IMR-90 (cell line): ENCODE measurements around the gene KCNH5. TPM values are rescaled to one million over a fixed set of nuclear protein-coding genes. Genes with fewer than 3 reads are reported as not detected.

ENCODE experiments used
- ATAC-seq: fragments of 200-7000 bp; cut with Tn5 transposase; 2 replicates; pipeline ENCODE4 v1.9.1; 2020; ENCODE audit warnings: low read depth, mild to moderate bottlenecking, moderate library complexity
- BruUV-seq: library from RNA; stranded (reverse); fragments of 400-500 nt; replicated peaks from 2 replicates; lab custom pipeline; 2021; lab: Mats Ljungman, UMichigan
- CTCF ChIA-PET: fragments of 300-600 bp; formaldehyde crosslinking; extraction: SDS; loops from one replicate; lab custom pipeline; 2021; ENCODE audit warnings: antibody characterized with exemption; lab: Yijun Ruan, JAX
- POLR2A ChIA-PET: fragments of 300-600 bp; sonication (Branson Sonifier 250); formaldehyde crosslinking; loops from one replicate; lab custom pipeline; 2022; ENCODE audit warnings: antibody characterized with exemption; ENCODE audit not compliant: unreplicated experiment; lab: Charles Lee
- DNase-seq: peaks from one replicate; pipeline ENCODE4 v3.0.0; 2013
- H2AFZ ChIP-seq: replicated peaks from 2 replicates; pipeline ENCODE3; 2013; ENCODE audit warnings: low read length, mild to moderate bottlenecking; ENCODE audit not compliant: poor library complexity
- H2AK5ac ChIP-seq: 2 replicates; pipeline ENCODE4 v1.6.1; 2013; ENCODE audit warnings: low read depth, low read length, inconsistent platforms
- H2AK9ac ChIP-seq: replicated peaks from 2 replicates; pipeline ENCODE3; 2013; ENCODE audit warnings: mild to moderate bottlenecking, low read depth, low read length, moderate library complexity; ENCODE audit not compliant: poor library complexity
- H2BK120ac ChIP-seq: 2 replicates; pipeline ENCODE4 v1.6.1; 2013; ENCODE audit warnings: low read depth, low read length, inconsistent platforms
- H2BK15ac ChIP-seq: 3 replicates; pipeline ENCODE4 v1.6.1; 2013; ENCODE audit warnings: low read depth, low read length, inconsistent platforms
- H2BK20ac ChIP-seq: 2 replicates; pipeline ENCODE4 v1.6.1; 2013; ENCODE audit warnings: low read depth, mild to moderate bottlenecking, inconsistent platforms, low read length, moderate library complexity
- H2BK5ac ChIP-seq: 2 replicates; pipeline ENCODE4 v1.6.1; 2013; ENCODE audit warnings: mild to moderate bottlenecking, low read depth, low read length, inconsistent platforms; ENCODE audit not compliant: poor library complexity, severe bottlenecking
- H3K14ac ChIP-seq: replicated peaks from 2 replicates; pipeline ENCODE4 v1.6.1; 2013; ENCODE audit warnings: low read depth, low read length, inconsistent platforms
- H3K18ac ChIP-seq: 2 replicates; pipeline ENCODE4 v1.6.1; 2013; ENCODE audit warnings: low read depth, low read length, control low read depth
- H3K23ac ChIP-seq: 2 replicates; pipeline ENCODE4 v1.6.1; 2013; ENCODE audit warnings: low read depth, low read length, inconsistent platforms
- H3K27ac ChIP-seq: 2 replicates; pipeline ENCODE4 v1.5.1; 2013; ENCODE audit warnings: mild to moderate bottlenecking, control low read depth, low read length; ENCODE audit not compliant: insufficient read depth
- H3K27me3 ChIP-seq: 2 replicates; pipeline ENCODE4 v1.6.1; 2013; ENCODE audit warnings: low read length; ENCODE audit not compliant: control insufficient read depth, insufficient read depth
- H3K36me3 ChIP-seq: 2 replicates; pipeline ENCODE4 v1.6.1; 2013; ENCODE audit warnings: low read length, mixed read lengths; ENCODE audit not compliant: control insufficient read depth, insufficient read depth
- H3K4ac ChIP-seq: 2 replicates; pipeline ENCODE4 v1.6.1; 2013; ENCODE audit warnings: low read depth, low read length, inconsistent platforms
- H3K4me1 ChIP-seq: 2 replicates; pipeline ENCODE4 v1.6.1; 2013; ENCODE audit warnings: low read length, mixed read lengths; ENCODE audit not compliant: control insufficient read depth, insufficient read depth
- H3K4me2 ChIP-seq: 2 replicates; pipeline ENCODE4 v1.6.1; 2013; ENCODE audit warnings: low read depth, mild to moderate bottlenecking, control low read depth, low read length, moderate library complexity
- H3K4me3 ChIP-seq: 2 replicates; pipeline ENCODE4 v1.5.1; 2013; ENCODE audit warnings: low read depth, mild to moderate bottlenecking, control low read depth, low read length, moderate library complexity; ENCODE audit not compliant: insufficient read depth
- H3K56ac ChIP-seq: 2 replicates; pipeline ENCODE4 v1.6.1; 2013; ENCODE audit warnings: low read length, inconsistent platforms; ENCODE audit not compliant: insufficient read depth; ENCODE audit errors: extremely low read depth
- H3K79me1 ChIP-seq, 2 experiments: 2 replicates each; pipeline ENCODE4 v1.6.1; 2013; ENCODE audit warnings: low read length in 2 of 2, inconsistent platforms in 1 of 2, low read depth in 1 of 2
- H3K9ac ChIP-seq: 2 replicates; pipeline ENCODE4 v1.6.1; 2013; ENCODE audit warnings: low read depth, low read length, control low read depth
- H3K9me1 ChIP-seq: 2 replicates; pipeline ENCODE4 v1.6.1; 2013; ENCODE audit warnings: low read length, inconsistent platforms; ENCODE audit not compliant: insufficient read depth
- H3K9me3 ChIP-seq: 2 replicates; pipeline ENCODE4 v1.6.1; 2013; ENCODE audit warnings: low read length; ENCODE audit not compliant: control insufficient read depth, insufficient read depth
- H4K20me1 ChIP-seq: 2 replicates; pipeline ENCODE4 v1.6.1; 2013; ENCODE audit warnings: low read length, inconsistent platforms; ENCODE audit not compliant: insufficient read depth
- H4K5ac ChIP-seq: 2 replicates; pipeline ENCODE4 v1.6.1; 2013; ENCODE audit warnings: mild to moderate bottlenecking, low read depth, low read length, control low read depth
- H4K8ac ChIP-seq, 2 experiments: 2 replicates each; pipeline ENCODE4 v1.6.1; 2013; ENCODE audit warnings: low read depth in 2 of 2, low read length in 2 of 2, control low read depth in 1 of 2, inconsistent platforms in 1 of 2
- H4K91ac ChIP-seq: 2 replicates; pipeline ENCODE4 v1.6.1; 2013; ENCODE audit warnings: low read depth, low read length, inconsistent platforms; ENCODE audit not compliant: insufficient read depth
- CHD1 ChIP-seq: IDR thresholded peaks from 2 replicates; pipeline ENCODE4 v1.6.1; 2012; ENCODE audit warnings: low read depth, low read length, improper control_type of control experiment
- NFE2L2 ChIP-seq: fragments of 150-350 bp; IDR thresholded peaks from 2 replicates; pipeline ENCODE4 v1.6.1; 2016; ENCODE audit warnings: low read depth, mild to moderate bottlenecking, low read length
- POLR2A ChIP-seq: IDR thresholded peaks from 2 replicates; pipeline ENCODE4 v1.6.1; 2012; ENCODE audit warnings: mild to moderate bottlenecking, low read depth, low read length
- RAD21 ChIP-seq: IDR thresholded peaks from 2 replicates; pipeline ENCODE4 v1.6.1; 2012; ENCODE audit warnings: low read length, improper control_type of control experiment
- dilution Hi-C: fragments of 300-500 bp; cut with HindIII; formaldehyde crosslinking; loops from one replicate; pipeline ENCODE4 v1.14.3; 2018; ENCODE audit warnings: low sequenced_read_pairs; ENCODE audit not compliant: unreplicated experiment
- in situ Hi-C: fragments of 300-500 bp; cut with MboI; formaldehyde crosslinking; loops from 3 replicates; pipeline ENCODE4 v1.14.3; 2019; ENCODE audit warnings: low sequenced_read_pairs, inconsistent platforms, mixed read lengths
- intact Hi-C: fragments of 100-400 bp; cut with micrococcal nuclease; formaldehyde crosslinking; loops from 2 replicates; pipeline ENCODE4 v1.10.0; 2022
- polyA plus RNA-seq, 3 experiments: library from polyadenylated mRNA; depleted of rRNA; stranded (reverse); fragments of >200 nt; gene quantifications; 2 replicates each; pipeline ENCODE4 v1.2.3, GENCODE V29; 2012; ENCODE audit warnings: low replicate concordance in 1 of 3
- total RNA-seq: library from RNA; depleted of rRNA; stranded (reverse); fragments of >200 nt; gene quantifications from 2 replicates; pipeline ENCODE4 v1.2.3, GENCODE V29; 2012
- TF ChIP-seq, protein P1 (sequence below): fragments of 150-350 bp; IDR thresholded peaks from 2 replicates; pipeline ENCODE4 v1.6.1; 2016; ENCODE audit warnings: low read depth, mild to moderate bottlenecking, low read length, moderate library complexity, borderline replicate concordance

The KCNH5 gene
- total and polyA plus RNA-seq, 2 of the 4 experiments (the other 2 are of a cell fraction): under 0.01 to 0.03 TPM

DNA sequence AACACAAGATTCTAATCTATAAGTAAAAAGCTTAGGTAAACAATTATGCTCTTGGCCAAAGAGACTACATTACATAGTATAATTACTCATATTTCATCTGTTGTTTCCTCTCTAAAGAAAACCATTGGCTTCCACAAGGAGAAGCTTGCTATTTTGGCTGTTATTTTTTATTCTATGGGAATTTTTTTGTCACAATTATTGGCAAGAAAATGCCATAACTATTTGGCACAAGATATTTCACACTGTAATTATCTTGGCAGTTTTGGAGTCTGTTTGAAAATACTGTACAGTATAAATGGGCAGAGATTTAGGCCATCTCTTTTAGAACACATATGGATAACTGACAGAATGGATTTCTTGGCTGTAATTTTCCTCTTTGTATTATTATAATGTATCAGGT is 51.2 kb downstream of the KCNH5 start:
- no peak for DNase-seq
- Histone ChIP-seq H2BK15ac (no peak overlapping the region), H2AK9ac (no peak overlapping the region), H3K4me1 (no peaks in the 10 kb centered on the region), H3K4ac (no peak overlapping the region), H2BK120ac (no peak overlapping the region), H4K5ac (no peak overlapping the region), H3K56ac (no peak overlapping the region), H3K36me3 (no peaks in the 10 kb centered on the region), H3K27ac (no peak overlapping the region), H2BK5ac (no peak overlapping the region), H3K9me3 (no peaks in the 10 kb centered on the region), H2AK5ac (no peak overlapping the region), H3K4me2 (no peak overlapping the region), H4K8ac (no peak overlapping the region), H3K18ac (no peak overlapping the region), H3K9ac (no peak overlapping the region), H3K79me1 (no peaks in the 10 kb centered on the region), H3K14ac (no peak overlapping the region), H3K27me3 (no peaks in the 10 kb centered on the region), H4K20me1 (no peaks in the 10 kb centered on the region), H4K91ac (no peak overlapping the region), H2AFZ (no peak overlapping the region), H3K4me3 (no peak overlapping the region), H3K23ac (no peak overlapping the region), H2BK20ac (no peak overlapping the region), H3K9me1 (no peaks in the 10 kb centered on the region)
- no peak for ATAC-seq
- dilution Hi-C loops (no loop called here), in situ Hi-C loops (no loop called here), intact Hi-C loops (no loop called here)
- ChIA-PET POLR2A (no interaction called here), CTCF (no interaction called here)
- no TSS peak for BruUV-seq
- TF ChIP-seq NFE2L2 (no peak), CHD1 (no peak), RAD21 (no peak), POLR2A (no peak)
- TF ChIP-seq, protein P1, sequence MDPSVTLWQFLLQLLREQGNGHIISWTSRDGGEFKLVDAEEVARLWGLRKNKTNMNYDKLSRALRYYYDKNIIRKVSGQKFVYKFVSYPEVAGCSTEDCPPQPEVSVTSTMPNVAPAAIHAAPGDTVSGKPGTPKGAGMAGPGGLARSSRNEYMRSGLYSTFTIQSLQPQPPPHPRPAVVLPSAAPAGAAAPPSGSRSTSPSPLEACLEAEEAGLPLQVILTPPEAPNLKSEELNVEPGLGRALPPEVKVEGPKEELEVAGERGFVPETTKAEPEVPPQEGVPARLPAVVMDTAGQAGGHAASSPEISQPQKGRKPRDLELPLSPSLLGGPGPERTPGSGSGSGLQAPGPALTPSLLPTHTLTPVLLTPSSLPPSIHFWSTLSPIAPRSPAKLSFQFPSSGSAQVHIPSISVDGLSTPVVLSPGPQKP: no peak
